ENCODE data around the gene FAM187B.

DNA sequence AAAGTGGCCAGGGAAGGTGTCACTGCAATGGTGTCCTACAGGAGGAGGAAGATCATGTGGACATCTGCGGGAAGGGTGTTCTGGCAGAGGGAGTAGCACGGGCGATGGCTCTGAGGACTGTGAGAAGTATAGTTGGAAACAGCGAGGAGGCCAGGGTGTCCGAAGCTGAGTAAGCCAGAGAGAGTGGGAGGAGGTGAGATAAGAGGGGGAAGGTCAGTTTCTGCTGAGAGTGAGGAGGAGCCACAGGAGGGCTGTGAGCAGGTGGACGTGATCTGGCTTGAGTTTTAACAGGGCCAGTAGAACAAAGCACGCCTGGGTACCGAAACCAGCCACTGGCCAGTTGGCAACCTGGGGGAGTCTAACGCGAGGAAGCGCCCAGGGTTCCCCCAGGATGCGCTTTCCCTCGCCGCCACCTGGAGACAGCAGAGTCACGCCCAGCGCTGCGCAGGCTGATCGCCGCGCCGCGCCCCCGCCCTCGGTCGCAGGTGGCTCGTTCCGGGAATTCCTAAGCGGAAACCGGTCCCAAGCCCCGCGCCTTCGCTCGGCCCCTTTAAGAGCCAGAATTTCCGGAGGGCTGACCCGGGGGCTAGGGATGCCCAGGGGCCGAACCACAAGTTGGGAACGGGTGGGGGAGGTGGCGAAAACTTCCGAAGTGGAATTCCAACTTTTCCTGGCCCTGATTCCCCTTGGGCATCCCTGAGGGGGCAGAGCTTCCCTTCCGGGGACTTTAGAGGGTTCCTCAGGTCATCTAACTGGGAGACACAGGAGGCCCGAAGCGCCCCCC is 19.2 kb upstream of the FAM187B start:
- TF ChIP-seq, protein P1, sequence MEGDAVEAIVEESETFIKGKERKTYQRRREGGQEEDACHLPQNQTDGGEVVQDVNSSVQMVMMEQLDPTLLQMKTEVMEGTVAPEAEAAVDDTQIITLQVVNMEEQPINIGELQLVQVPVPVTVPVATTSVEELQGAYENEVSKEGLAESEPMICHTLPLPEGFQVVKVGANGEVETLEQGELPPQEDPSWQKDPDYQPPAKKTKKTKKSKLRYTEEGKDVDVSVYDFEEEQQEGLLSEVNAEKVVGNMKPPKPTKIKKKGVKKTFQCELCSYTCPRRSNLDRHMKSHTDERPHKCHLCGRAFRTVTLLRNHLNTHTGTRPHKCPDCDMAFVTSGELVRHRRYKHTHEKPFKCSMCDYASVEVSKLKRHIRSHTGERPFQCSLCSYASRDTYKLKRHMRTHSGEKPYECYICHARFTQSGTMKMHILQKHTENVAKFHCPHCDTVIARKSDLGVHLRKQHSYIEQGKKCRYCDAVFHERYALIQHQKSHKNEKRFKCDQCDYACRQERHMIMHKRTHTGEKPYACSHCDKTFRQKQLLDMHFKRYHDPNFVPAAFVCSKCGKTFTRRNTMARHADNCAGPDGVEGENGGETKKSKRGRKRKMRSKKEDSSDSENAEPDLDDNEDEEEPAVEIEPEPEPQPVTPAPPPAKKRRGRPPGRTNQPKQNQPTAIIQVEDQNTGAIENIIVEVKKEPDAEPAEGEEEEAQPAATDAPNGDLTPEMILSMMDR (IDR thresholded peaks at IDR 0.05), result peak; percentile 46 to 67 (median 58)
- no peak for TF ChIP-seq POLR2A (IDR thresholded peaks at IDR 0.05)

Data from right lobe of liver (tissue), 4 donors.